CD4-positive, alpha-beta memory T cell (primary cell): Measurements from ENCODE around the gene OSBP. TPM values are rescaled to one million over a fixed set of nuclear protein-coding genes. Genes with fewer than 3 reads are reported as not detected.
A peak's percentile ranks its signal among the peaks of the same experiment; 100 is the strongest.

Source experiments
- CTCF ChIA-PET: fragments of 350-600 bp; sonication (Branson Sonifier 250); formaldehyde crosslinking; loops from one replicate; lab custom pipeline; 2021; ENCODE audit warnings: inconsistent platforms; ENCODE audit not compliant: partially characterized antibody; lab: Charles Lee
- POLR2A ChIA-PET: fragments of 350-600 bp; sonication (Branson Sonifier 250); formaldehyde crosslinking; loops from one replicate; lab custom pipeline; 2021; ENCODE audit not compliant: partially characterized antibody; lab: Charles Lee
- DNase-seq, 5 donors: peaks; one replicate each; pipeline versions ENCODE4 v3.0.0 to v3.0.0-alpha.2; 2020 to 2022; ENCODE audit warnings: mixed read lengths in 1 of 5
- H3K27ac ChIP-seq: one replicate; pipeline ENCODE4 v1.7.0; 2013; ENCODE audit warnings: low read depth, low read length
- H3K27me3 ChIP-seq: 2 replicates; pipeline ENCODE4 v1.7.0; 2013; ENCODE audit warnings: mild to moderate bottlenecking, low read length, moderate library complexity; ENCODE audit not compliant: insufficient read depth
- H3K36me3 ChIP-seq: 2 replicates; pipeline ENCODE4 v1.7.0; 2013; ENCODE audit warnings: mild to moderate bottlenecking, low read length, moderate library complexity; ENCODE audit not compliant: insufficient read depth
- H3K4me1 ChIP-seq: 2 replicates; pipeline ENCODE4 v1.7.0; 2013; ENCODE audit warnings: mild to moderate bottlenecking, low read length, moderate library complexity; ENCODE audit not compliant: insufficient read depth
- H3K4me3 ChIP-seq, 2 donors: one replicate each; pipeline ENCODE4 v1.7.0; 2013; ENCODE audit warnings: low read length in 2 of 2, mild to moderate bottlenecking in 1 of 2
- H3K9me3 ChIP-seq, 2 donors: one replicate each; pipeline ENCODE4 v1.7.0; 2013; ENCODE audit warnings: low read length in 2 of 2, control low read depth in 1 of 2; ENCODE audit not compliant: control insufficient read depth in 1 of 2
- H3K27ac Mint-ChIP-seq, 7 donors: one replicate each; pipeline ENCODE4 v1.8.0; 2020 to 2021; ENCODE audit warnings: mixed read lengths in 7 of 7, mild to moderate bottlenecking in 6 of 7, inconsistent platforms in 3 of 7, moderate library complexity in 3 of 7
- H3K27me3 Mint-ChIP-seq, 2 donors: one replicate each; pipeline ENCODE4 v1.8.0; 2020 to 2021; ENCODE audit warnings: mixed read lengths in 2 of 2
- H3K36me3 Mint-ChIP-seq, 2 donors: one replicate each; pipeline ENCODE4 v1.8.0; 2020 to 2021; ENCODE audit warnings: mixed read lengths in 2 of 2, inconsistent platforms in 1 of 2, mild to moderate bottlenecking in 1 of 2
- H3K4me1 Mint-ChIP-seq, 4 donors: one replicate each; pipeline ENCODE4 v1.8.0; 2020 to 2021; ENCODE audit warnings: mixed read lengths in 4 of 4, mild to moderate bottlenecking in 1 of 4
- H3K4me3 Mint-ChIP-seq, 8 donors: one replicate each; pipeline ENCODE4 v1.8.0; 2020 to 2021; ENCODE audit warnings: mixed read lengths in 8 of 8, mild to moderate bottlenecking in 7 of 8, moderate library complexity in 6 of 8, inconsistent platforms in 3 of 8
- H3K9me3 Mint-ChIP-seq, 8 donors: one replicate each; pipeline ENCODE4 v1.8.0; 2020 to 2021; ENCODE audit warnings: mixed read lengths in 8 of 8, mild to moderate bottlenecking in 5 of 8, inconsistent platforms in 3 of 8, moderate library complexity in 1 of 8
- intact Hi-C: fragments of 100-400 bp; cut with micrococcal nuclease; formaldehyde crosslinking; loops from one replicate; pipeline ENCODE4 v1.15.1; 2023
- polyA plus RNA-seq, 2 donors: library from polyadenylated mRNA; unstranded; fragments of 300-500 nt; fragmentation: Illumina TruSeq; gene quantifications; one replicate each; pipeline ENCODE4 v1.2.3, GENCODE V29; 2021
- total RNA-seq, 2 experiments: library from RNA; stranded (reverse); gene quantifications; one replicate each; pipeline ENCODE4 v1.2.3, GENCODE V29; 2021

The OSBP gene
- total and polyA plus RNA-seq, 4 experiments from 2014 or later: 17.4 to 55.6 (median 48.4) TPM

GRCh38 chr11:59584294-59584693 is 31.3 kb downstream of the OSBP start:
- H3K27ac Mint-ChIP-seq: peak overlapping the region in 3 of 7 donors; percentile 22 to 58 (median 46)
- intact Hi-C loops: no loop called here
- CTCF ChIA-PET: interaction anchor here (1.4 to 1.6 kb wide), 2 partner anchors 8 to 35 kb away, joined by 4 read pairs; no protein-coding TSS in a partner anchor
- H3K9me3 Mint-ChIP-seq: peaks cover 0 to 9% (median 5%) of the 10 kb centered on the region in 8 donors
- H3K4me1 Mint-ChIP-seq: peaks cover 0 to 3% (median 0%) of the 10 kb centered on the region in 4 donors
- POLR2A ChIA-PET: no interaction called here
- peaks cover 57 to 64% of the 10 kb centered on the region in 2 donors for H3K36me3 Mint-ChIP-seq
- Histone ChIP-seq H3K9me3 (no peaks in the 10 kb centered on the region), H3K4me3 (no peak overlapping the region), H3K27me3 (no peaks in the 10 kb centered on the region), H3K27ac (no peak overlapping the region), H3K36me3 (peaks cover 52% of the 10 kb centered on the region), H3K4me1 (no peaks in the 10 kb centered on the region)
- DNase-seq: no peak
- H3K4me3 Mint-ChIP-seq: no peak overlapping the region
- H3K27me3 Mint-ChIP-seq: no peaks in the 10 kb centered on the region

GRCh38 chr11:59582006-59582405 is 33.6 kb downstream of the OSBP start:
- no peak for DNase-seq
- Histone ChIP-seq H3K4me1 (no peaks in the 10 kb centered on the region), H3K4me3 (no peak overlapping the region), H3K36me3 (peaks cover 56% of the 10 kb centered on the region), H3K27me3 (no peaks in the 10 kb centered on the region), H3K9me3 (no peaks in the 10 kb centered on the region), H3K27ac (no peak overlapping the region)
- ChIA-PET POLR2A (no interaction called here), CTCF (no interaction called here)
- H3K27ac Mint-ChIP-seq: peak overlapping the region in 3 of 7 donors; percentile 13 to 64 (median 25)
- peaks cover 61 to 74% of the 10 kb centered on the region in 2 donors for H3K36me3 Mint-ChIP-seq
- H3K9me3 Mint-ChIP-seq: peaks cover 0 to 9% (median 5%) of the 10 kb centered on the region in 8 donors
- H3K4me1 Mint-ChIP-seq: peaks cover 0 to 3% (median 0%) of the 10 kb centered on the region in 4 donors
- intact Hi-C loops: no loop called here
- no peaks in the 10 kb centered on the region for H3K27me3 Mint-ChIP-seq
- no peak overlapping the region for H3K4me3 Mint-ChIP-seq

GRCh38 chr11:59578369-59578768 is 37.2 kb downstream of the OSBP start:
- ChIA-PET POLR2A (interaction anchor here (0.8 to 1.6 kb wide), 2 partner anchors 28 to 37 kb away, joined by 3 to 5 read pairs; partner anchors contain the start of gene OSBP), CTCF (no interaction called here)
- H3K9me3 ChIP-seq: no peaks in the 10 kb centered on the region
- Mint-ChIP-seq H3K4me1 (no peaks in the 10 kb centered on the region), H3K9me3 (no peaks in the 10 kb centered on the region), H3K27me3 (no peaks in the 10 kb centered on the region), H3K4me3 (no peak overlapping the region), H3K36me3 (peaks cover 62 to 80% of the 10 kb centered on the region in 2 donors), H3K27ac (peak overlapping the region in 2 of 7 donors; percentile 10 to 36)
- H3K36me3 ChIP-seq: peaks cover 61% of the 10 kb centered on the region
- no peaks in the 10 kb centered on the region for H3K27me3 ChIP-seq
- H3K27ac ChIP-seq: no peak overlapping the region
- no peaks in the 10 kb centered on the region for H3K4me1 ChIP-seq
- no peak for DNase-seq
- intact Hi-C loops: no loop called here
- no peak overlapping the region for H3K4me3 ChIP-seq

GRCh38 chr11:59575505-59575904 is 40.1 kb downstream of the OSBP start:
- Histone ChIP-seq H3K4me1 (no peaks in the 10 kb centered on the region), H3K4me3 (no peak overlapping the region), H3K27me3 (no peaks in the 10 kb centered on the region), H3K36me3 (peaks cover 41% of the 10 kb centered on the region), H3K27ac (no peak overlapping the region), H3K9me3 (no peaks in the 10 kb centered on the region)
- peak overlapping the region in 1 of 7 donors; percentile 46 for H3K27ac Mint-ChIP-seq
- intact Hi-C loops: no loop called here
- H3K9me3 Mint-ChIP-seq: no peaks in the 10 kb centered on the region
- H3K27me3 Mint-ChIP-seq: no peaks in the 10 kb centered on the region
- H3K4me1 Mint-ChIP-seq: no peaks in the 10 kb centered on the region
- CTCF ChIA-PET: no interaction called here
- peaks cover 51 to 60% of the 10 kb centered on the region in 2 donors for H3K36me3 Mint-ChIP-seq
- DNase-seq: no peak
- POLR2A ChIA-PET: no interaction called here
- H3K4me3 Mint-ChIP-seq: no peak overlapping the region

- intact Hi-C loops: no loop called here
- CTCF ChIA-PET: no interaction called here
- Mint-ChIP-seq H3K4me1 (no peaks in the 10 kb centered on the region), H3K27ac (peak overlapping the region in 2 of 7 donors; percentile 53 to 73), H3K27me3 (no peaks in the 10 kb centered on the region), H3K4me3 (no peak overlapping the region), H3K36me3 (peaks cover 46 to 55% of the 10 kb centered on the region in 2 donors), H3K9me3 (no peaks in the 10 kb centered on the region)
- no peaks in the 10 kb centered on the region for H3K27me3 ChIP-seq
- H3K27ac ChIP-seq: no peak overlapping the region
- no peaks in the 10 kb centered on the region for H3K4me1 ChIP-seq
- peaks cover 36% of the 10 kb centered on the region for H3K36me3 ChIP-seq
- no peak overlapping the region for H3K4me3 ChIP-seq
- no peak for DNase-seq
- H3K9me3 ChIP-seq: no peaks in the 10 kb centered on the region
- POLR2A ChIA-PET: no interaction called here
Observed at GRCh38 chr11:59574932-59575502, 40.6 kb downstream of the OSBP start.

GRCh38 chr11:59574467-59574866 is 41.1 kb downstream of the OSBP start:
- Histone ChIP-seq H3K4me3 (no peak overlapping the region), H3K27ac (no peak overlapping the region), H3K27me3 (no peaks in the 10 kb centered on the region), H3K9me3 (no peaks in the 10 kb centered on the region), H3K36me3 (peaks cover 34% of the 10 kb centered on the region), H3K4me1 (no peaks in the 10 kb centered on the region)
- CTCF ChIA-PET: no interaction called here
- H3K9me3 Mint-ChIP-seq: no peaks in the 10 kb centered on the region
- peak overlapping the region in 2 of 7 donors; percentile 7 to 73 for H3K27ac Mint-ChIP-seq
- no peak for DNase-seq
- H3K36me3 Mint-ChIP-seq: peaks cover 40 to 50% of the 10 kb centered on the region in 2 donors
- H3K4me3 Mint-ChIP-seq: no peak overlapping the region
- POLR2A ChIA-PET: no interaction called here
- H3K4me1 Mint-ChIP-seq: no peaks in the 10 kb centered on the region
- H3K27me3 Mint-ChIP-seq: no peaks in the 10 kb centered on the region
- intact Hi-C loops: no loop called here

- Mint-ChIP-seq H3K9me3 (no peaks in the 10 kb centered on the region), H3K27ac (peak overlapping the region in 2 of 7 donors; percentile 31 to 74), H3K27me3 (no peaks in the 10 kb centered on the region), H3K36me3 (peaks cover 31 to 39% of the 10 kb centered on the region in 2 donors), H3K4me3 (no peak overlapping the region), H3K4me1 (no peaks in the 10 kb centered on the region)
- DNase-seq: no peak
- POLR2A ChIA-PET: no interaction called here
- CTCF ChIA-PET: no interaction called here
- Histone ChIP-seq H3K27ac (no peak overlapping the region), H3K9me3 (no peaks in the 10 kb centered on the region), H3K4me3 (no peak overlapping the region), H3K36me3 (peaks cover 31% of the 10 kb centered on the region), H3K27me3 (no peaks in the 10 kb centered on the region), H3K4me1 (no peaks in the 10 kb centered on the region)
- intact Hi-C loops: no loop called here
Observed at GRCh38 chr11:59573216-59573615, 42.4 kb downstream of the OSBP start.
